Neural progenitor cell (in vitro differentiated cells): ENCODE results near the gene E2F3. TPM values are rescaled to one million over a fixed set of nuclear protein-coding genes. Genes with fewer than 3 reads are reported as not detected.
A peak's percentile ranks its signal among the peaks of the same experiment; 100 is the strongest.

ENCODE experiments used
- DNase-seq: peaks from one replicate; pipeline ENCODE4 v3.0.0-alpha.2; 2016; ENCODE audit warnings: low spot score
- H2AFZ ChIP-seq: fragments of 200-600 bp; sonication (generic); replicated peaks from 2 replicates; pipeline ENCODE4 v1.6.1; 2016; ENCODE audit warnings: antibody characterized with exemption
- H3F3A ChIP-seq: fragments of 200-600 bp; sonication (generic); 2 replicates; pipeline ENCODE4 v1.6.1; 2016; ENCODE audit warnings: antibody characterized with exemption, low read depth
- H3K27ac ChIP-seq: fragments of 200-600 bp; sonication (generic); 2 replicates; pipeline ENCODE4 v1.5.1; 2016; ENCODE audit warnings: mild to moderate bottlenecking
- H3K27me3 ChIP-seq: fragments of 200-600 bp; sonication (generic); 2 replicates; pipeline ENCODE4 v1.6.1; 2016; ENCODE audit warnings: mild to moderate bottlenecking, moderate library complexity
- H3K36me3 ChIP-seq: fragments of 200-600 bp; sonication (generic); 2 replicates; pipeline ENCODE4 v1.5.1; 2016
- H3K4me1 ChIP-seq: fragments of 200-600 bp; sonication (generic); 2 replicates; pipeline ENCODE4 v1.6.1; 2016; ENCODE audit warnings: mixed run types
- H3K4me2 ChIP-seq: fragments of 200-600 bp; sonication (generic); 2 replicates; pipeline ENCODE4 v1.6.1; 2016
- H3K4me3 ChIP-seq: fragments of 200-600 bp; sonication (generic); 2 replicates; pipeline ENCODE4 v1.5.1; 2016
- H3K79me2 ChIP-seq: fragments of 200-600 bp; sonication (generic); 2 replicates; pipeline ENCODE4 v1.6.1; 2016; ENCODE audit warnings: low read depth
- H3K9ac ChIP-seq: fragments of 200-600 bp; sonication (generic); 2 replicates; pipeline ENCODE4 v1.6.1; 2016
- H3K9me3 ChIP-seq: fragments of 200-600 bp; sonication (generic); 2 replicates; pipeline ENCODE4 v1.5.1; 2016; ENCODE audit warnings: low read depth
- H4K20me1 ChIP-seq: fragments of 200-600 bp; sonication (generic); 2 replicates; pipeline ENCODE4 v1.6.1; 2016; ENCODE audit warnings: low read depth
- H3K27ac Mint-ChIP-seq: 3 replicates; pipeline ENCODE4 v1.8.0; 2021; ENCODE audit warnings: mixed read lengths
- H3K27me3 Mint-ChIP-seq: 2 replicates; pipeline ENCODE4 v1.8.0; 2022; ENCODE audit warnings: low read depth, mild to moderate bottlenecking, inconsistent platforms, moderate library complexity, mixed read lengths; ENCODE audit not compliant: insufficient read depth
- H3K36me3 Mint-ChIP-seq: 3 replicates; pipeline ENCODE4 v1.8.0; 2021; ENCODE audit warnings: mixed read lengths
- H3K4me1 Mint-ChIP-seq: 3 replicates; pipeline ENCODE4 v1.8.0; 2021; ENCODE audit warnings: mixed read lengths
- H3K4me3 Mint-ChIP-seq: 3 replicates; pipeline ENCODE4 v1.8.0; 2021; ENCODE audit warnings: mild to moderate bottlenecking, moderate library complexity, mixed read lengths
- H3K9me3 Mint-ChIP-seq: 3 replicates; pipeline ENCODE4 v1.8.0; 2020; ENCODE audit warnings: mixed read lengths
- EZH2 ChIP-seq: fragments of 200-600 bp; sonication (generic); IDR thresholded peaks from 2 replicates; pipeline ENCODE4 v1.6.1; 2017; ENCODE audit warnings: antibody characterized with exemption, mild to moderate bottlenecking, moderate library complexity
- EZH2phosphoT487 ChIP-seq: fragments of 200-600 bp; sonication (generic); IDR thresholded peaks from 2 replicates; pipeline ENCODE4 v1.6.1; 2017; ENCODE audit warnings: antibody characterized with exemption
- total RNA-seq: library from RNA; depleted of rRNA; stranded (reverse); fragments of >200 nt; gene quantifications from 2 replicates; pipeline ENCODE4 v1.2.3, GENCODE V29; 2015; ENCODE audit warnings: low replicate concordance
- TF ChIP-seq, protein P1 (sequence below): fragments of 200-600 bp; sonication (generic); IDR thresholded peaks from 2 replicates; pipeline ENCODE4 v1.5.1; 2017; ENCODE audit warnings: antibody characterized with exemption, mild to moderate bottlenecking

The E2F3 gene
- total RNA-seq, 1 donor from 2014 or later: 35.7 TPM

DNA sequence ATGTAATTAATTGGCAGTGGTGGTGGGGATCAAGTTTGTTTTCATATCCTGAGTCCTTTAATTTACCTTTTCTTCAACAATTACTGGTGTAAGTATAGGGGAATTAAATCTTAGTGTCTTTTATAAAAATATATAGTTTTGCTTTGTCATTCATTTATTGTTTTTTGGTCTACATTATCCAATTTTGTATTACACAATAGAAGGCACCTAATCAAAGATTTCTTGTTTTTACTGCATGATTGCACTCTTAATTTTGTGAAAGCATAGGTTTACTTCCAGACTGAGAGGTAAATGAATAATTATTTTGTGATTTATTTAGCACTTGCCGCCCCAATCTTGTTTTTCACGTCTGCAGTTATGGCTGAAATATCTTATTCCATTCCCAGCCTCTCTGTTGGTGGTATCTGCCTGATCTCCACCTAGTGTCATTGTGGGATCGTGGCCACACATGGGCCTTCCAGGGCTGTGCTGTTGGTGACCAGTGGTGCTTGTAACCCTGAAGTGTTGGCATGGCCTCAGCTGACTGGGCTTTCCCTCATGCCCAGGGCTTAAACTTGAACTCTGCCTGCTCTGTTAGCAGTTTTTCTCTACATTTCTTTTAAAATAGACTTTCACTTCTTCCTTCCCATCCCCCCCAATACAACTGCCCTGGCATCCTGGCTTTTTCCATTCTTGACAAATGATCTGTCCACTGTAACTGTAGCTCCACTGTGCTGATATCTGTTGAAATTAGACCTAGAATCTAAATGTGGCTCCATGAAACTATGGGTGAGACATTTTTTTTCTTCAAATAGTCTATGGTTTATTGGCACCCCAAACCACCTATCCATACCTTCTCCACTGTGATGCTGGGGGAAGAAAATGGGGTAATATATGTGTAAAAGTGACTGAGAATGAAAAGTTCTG lies 24.8 kb downstream of the E2F3 start:
- Histone ChIP-seq H4K20me1 (peaks cover 78% of the 10 kb centered on the region), H2AFZ (no peak overlapping the region), H3F3A (no peaks in the 10 kb centered on the region), H3K4me2 (no peak overlapping the region), H3K4me1 (peaks cover 19% of the 10 kb centered on the region), H3K36me3 (peaks cover 3% of the 10 kb centered on the region), H3K9ac (no peak overlapping the region), H3K79me2 (peaks cover 100% of the 10 kb centered on the region), H3K4me3 (no peak overlapping the region), H3K9me3 (no peaks in the 10 kb centered on the region), H3K27ac (peak overlapping the region; percentile 5), H3K27me3 (no peaks in the 10 kb centered on the region)
- Mint-ChIP-seq H3K36me3 (peaks cover 63% of the 10 kb centered on the region), H3K9me3 (peaks cover 28% of the 10 kb centered on the region), H3K27me3 (peaks cover 5% of the 10 kb centered on the region), H3K4me1 (no peaks in the 10 kb centered on the region), H3K27ac (no peak overlapping the region), H3K4me3 (no peak overlapping the region)
- no peak for DNase-seq
- no peak for TF ChIP-seq EZH2phosphoT487
- no peak for TF ChIP-seq EZH2
- TF ChIP-seq, protein P1, sequence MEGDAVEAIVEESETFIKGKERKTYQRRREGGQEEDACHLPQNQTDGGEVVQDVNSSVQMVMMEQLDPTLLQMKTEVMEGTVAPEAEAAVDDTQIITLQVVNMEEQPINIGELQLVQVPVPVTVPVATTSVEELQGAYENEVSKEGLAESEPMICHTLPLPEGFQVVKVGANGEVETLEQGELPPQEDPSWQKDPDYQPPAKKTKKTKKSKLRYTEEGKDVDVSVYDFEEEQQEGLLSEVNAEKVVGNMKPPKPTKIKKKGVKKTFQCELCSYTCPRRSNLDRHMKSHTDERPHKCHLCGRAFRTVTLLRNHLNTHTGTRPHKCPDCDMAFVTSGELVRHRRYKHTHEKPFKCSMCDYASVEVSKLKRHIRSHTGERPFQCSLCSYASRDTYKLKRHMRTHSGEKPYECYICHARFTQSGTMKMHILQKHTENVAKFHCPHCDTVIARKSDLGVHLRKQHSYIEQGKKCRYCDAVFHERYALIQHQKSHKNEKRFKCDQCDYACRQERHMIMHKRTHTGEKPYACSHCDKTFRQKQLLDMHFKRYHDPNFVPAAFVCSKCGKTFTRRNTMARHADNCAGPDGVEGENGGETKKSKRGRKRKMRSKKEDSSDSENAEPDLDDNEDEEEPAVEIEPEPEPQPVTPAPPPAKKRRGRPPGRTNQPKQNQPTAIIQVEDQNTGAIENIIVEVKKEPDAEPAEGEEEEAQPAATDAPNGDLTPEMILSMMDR: no peak

DNA sequence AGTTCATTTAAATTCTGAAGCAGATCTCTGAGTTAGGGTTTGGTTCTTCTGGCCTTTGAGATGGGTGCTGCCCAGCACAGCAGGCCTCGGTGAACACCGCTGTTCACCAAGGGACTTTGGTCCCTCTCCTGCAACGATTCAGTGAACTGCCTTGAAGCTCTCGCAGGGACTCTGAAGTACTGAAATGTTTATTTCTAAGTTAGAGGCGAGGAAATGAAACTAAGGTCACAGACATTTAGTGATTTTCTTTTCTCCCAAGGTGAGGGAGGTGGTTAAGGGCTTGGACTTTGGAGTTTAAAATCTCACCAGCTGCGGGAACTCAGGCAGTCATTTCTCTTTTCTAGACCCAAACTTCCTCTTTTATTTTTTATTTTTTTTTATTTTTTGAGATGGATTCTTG lies 26.2 kb downstream of the E2F3 start:
- Histone ChIP-seq H3K79me2 (peaks cover 100% of the 10 kb centered on the region), H2AFZ (no peak overlapping the region), H3K9ac (no peak overlapping the region), H3K36me3 (peaks cover 3% of the 10 kb centered on the region), H3K9me3 (no peaks in the 10 kb centered on the region), H3K4me1 (peaks cover 19% of the 10 kb centered on the region), H3K4me2 (peak overlapping the region; percentile 7), H4K20me1 (peaks cover 75% of the 10 kb centered on the region), H3K27me3 (no peaks in the 10 kb centered on the region), H3K27ac (no peak overlapping the region), H3F3A (no peaks in the 10 kb centered on the region), H3K4me3 (no peak overlapping the region)
- TF ChIP-seq EZH2phosphoT487 (no peak), EZH2 (no peak)
- TF ChIP-seq, protein P1: no peak
- no peak overlapping the region for H3K27ac Mint-ChIP-seq
- peaks cover 5% of the 10 kb centered on the region for H3K27me3 Mint-ChIP-seq
- peaks cover 21% of the 10 kb centered on the region for H3K9me3 Mint-ChIP-seq
- DNase-seq: no peak
- no peaks in the 10 kb centered on the region for H3K4me1 Mint-ChIP-seq
- peaks cover 62% of the 10 kb centered on the region for H3K36me3 Mint-ChIP-seq
- H3K4me3 Mint-ChIP-seq: no peak overlapping the region

DNA sequence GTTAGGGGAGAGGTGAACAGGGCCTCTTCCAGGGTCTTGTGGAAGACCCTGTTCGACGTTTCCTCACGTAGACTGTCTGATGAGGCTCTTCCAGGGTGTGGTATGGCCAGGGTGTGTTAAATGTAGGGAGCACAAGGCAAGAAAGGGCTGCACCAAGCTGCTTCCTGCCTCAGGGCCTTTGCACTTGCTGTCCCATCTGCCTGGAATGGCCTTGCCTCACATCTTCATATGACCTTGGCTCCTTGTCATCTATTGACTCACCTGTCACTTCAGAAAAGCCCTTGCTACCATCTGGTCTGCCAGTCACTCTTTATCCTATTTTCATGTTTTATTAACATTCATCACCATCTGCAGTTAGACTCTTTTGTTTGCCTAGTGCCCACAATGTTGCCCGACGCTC lies 31.0 kb downstream of the E2F3 start:
- H3K4me1 ChIP-seq: peaks cover 8% of the 10 kb centered on the region
- peaks cover 3% of the 10 kb centered on the region for H3K36me3 ChIP-seq
- H4K20me1 ChIP-seq: peaks cover 47% of the 10 kb centered on the region
- H3K9me3 ChIP-seq: no peaks in the 10 kb centered on the region
- no peak overlapping the region for H3K4me2 ChIP-seq
- no peak overlapping the region for H3K27ac Mint-ChIP-seq
- H3F3A ChIP-seq: no peaks in the 10 kb centered on the region
- no peaks in the 10 kb centered on the region for H3K27me3 ChIP-seq
- H2AFZ ChIP-seq: no peak overlapping the region
- TF ChIP-seq, protein P1: no peak
- no peak for TF ChIP-seq EZH2phosphoT487
- no peak for TF ChIP-seq EZH2
- no peak for DNase-seq
- H3K79me2 ChIP-seq: peaks cover 100% of the 10 kb centered on the region
- H3K9me3 Mint-ChIP-seq: peaks cover 9% of the 10 kb centered on the region
- H3K36me3 Mint-ChIP-seq: peaks cover 57% of the 10 kb centered on the region
- H3K27me3 Mint-ChIP-seq: peaks cover 2% of the 10 kb centered on the region
- no peak overlapping the region for H3K4me3 ChIP-seq
- H3K4me3 Mint-ChIP-seq: no peak overlapping the region
- no peak overlapping the region for H3K27ac ChIP-seq
- no peaks in the 10 kb centered on the region for H3K4me1 Mint-ChIP-seq
- H3K9ac ChIP-seq: no peak overlapping the region
